NCI-H128 (cell line): ENCODE measurements around the gene CYP26A1.

Experiments used
- DNase-seq: peaks from one replicate; lab custom pipeline; 2025; ENCODE audit not compliant: unreplicated experiment; lab: John Stamatoyannopoulos, UW

Gene CYP26A1

GRCh38 chr10:93073539-93074146, at the start of gene CYP26A1:
TSS of gene CYP26A1 (plus strand) at chr10:93073893. CDS start at chr10:93073935, 42 bp downstream.
- DNase-seq = no peak

- no peak for DNase-seq
These were observed 47.6 kb upstream of the CYP26A1 start for GRCh38 chr10:93026072-93026471.

- DNase-seq = no peak
These were observed 46.2 kb upstream of the CYP26A1 start for GRCh38 chr10:93027508-93027907.

- no peak for DNase-seq
These were observed 44.8 kb upstream of the CYP26A1 start for GRCh38 chr10:93028883-93029282.

- no peak for DNase-seq
These were observed 43.3 kb upstream of the CYP26A1 start for GRCh38 chr10:93030409-93030808.

- DNase-seq = no peak
These were observed 41.4 kb upstream of the CYP26A1 start for GRCh38 chr10:93032105-93032808.

- no peak for DNase-seq
These were observed 40.9 kb upstream of the CYP26A1 start for GRCh38 chr10:93032809-93033137.

- no peak for DNase-seq
These were observed 39.3 kb upstream of the CYP26A1 start for GRCh38 chr10:93034426-93034825.

GRCh38 chr10:93039110-93039509, 34.6 kb upstream of the CYP26A1 start:
- no peak for DNase-seq

GRCh38 chr10:93039721-93040120, 34.0 kb upstream of the CYP26A1 start:
- no peak for DNase-seq

GRCh38 chr10:93054486-93054885, 19.2 kb upstream of the CYP26A1 start:
- DNase-seq = no peak

GRCh38 chr10:93058139-93058538, 15.6 kb upstream of the CYP26A1 start:
- DNase-seq = no peak

- no peak for DNase-seq
These were observed 13.5 kb upstream of the CYP26A1 start, which contains the start of gene CYP26C1 for GRCh38 chr10:93059975-93060886. TSS of gene CYP26C1 (plus strand) at chr10:93060798. CDS start at chr10:93061264, 466 bp downstream.

GRCh38 chr10:93060887-93061593, 12.7 kb upstream of the CYP26A1 start:
- DNase-seq = no peak

GRCh38 chr10:93061594-93062513, 11.8 kb upstream of the CYP26A1 start:
- no peak for DNase-seq

- no peak for DNase-seq
These were observed 11.1 kb upstream of the CYP26A1 start for GRCh38 chr10:93062514-93063143.

GRCh38 chr10:93063144-93063976, 10.3 kb upstream of the CYP26A1 start:
- no peak for DNase-seq

GRCh38 chr10:93063977-93064660, 9.6 kb upstream of the CYP26A1 start:
- DNase-seq = no peak
